Measurements from ENCODE around the gene GRM2. TPM values are rescaled to one million over a fixed set of nuclear protein-coding genes. Genes with fewer than 3 reads are reported as not detected.

Gene GRM2
- total RNA-seq, 2 experiments from 2014 or later, result 0.06 to 0.29 TPM

DNA sequence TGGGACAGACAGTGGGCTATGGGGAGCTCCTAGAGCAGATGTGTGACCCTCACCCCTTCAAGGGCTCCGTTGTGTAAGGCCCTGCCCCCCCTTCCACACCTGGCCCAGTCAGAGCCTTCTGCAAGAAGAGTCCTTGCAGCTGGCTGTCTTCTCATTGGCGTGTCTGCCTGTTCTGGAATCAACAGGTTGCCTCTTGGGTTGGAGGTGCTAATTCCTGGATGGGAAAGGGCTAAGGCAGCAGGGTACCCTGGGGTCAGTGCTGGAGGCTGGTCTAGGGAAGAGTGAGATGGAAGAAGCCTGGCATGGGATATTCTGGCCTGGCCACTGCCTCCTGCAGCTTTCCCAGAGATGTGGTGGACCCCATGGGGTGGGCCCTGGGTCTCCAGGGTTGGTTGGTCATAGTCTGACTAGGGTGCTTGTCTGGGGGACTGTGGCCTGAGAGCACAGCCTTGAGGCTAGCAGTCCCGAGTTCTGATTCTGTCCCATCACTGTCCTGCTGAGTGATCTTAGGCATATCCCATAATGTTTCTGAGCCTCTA is 30.7 kb upstream of the GRM2 start:
- ChIA-PET CTCF (ENCODE audit: unreplicated experiment) (no interaction called here), POLR2A (interaction anchor here (1.1 kb wide), 1 partner anchor 8 kb away, joined by 3 read pairs; no protein-coding TSS in a partner anchor)
- Histone ChIP-seq H3K9me2 (ENCODE audit: insufficient read depth, low read length) (no peaks in the 10 kb centered on the region), H3K79me2 (ENCODE audit: insufficient read depth, low read depth, low read length) (0 out of 2 replicates have a peak, but pooled peaks cover 9% of the 10 kb centered on the region), H3K36me3 (ENCODE audit: insufficient read depth, low read length) (peaks cover 13% of the 10 kb centered on the region; the same call in 1 of the 2 replicates), H4K20me1 (ENCODE audit: insufficient read depth, low read length) (no peaks in the 10 kb centered on the region), H3K27ac (ENCODE audit: low read depth, low read length, poor library complexity, severe bottlenecking) (no peak overlapping the region), H3K4me1 (ENCODE audit: insufficient read depth, low read length, poor library complexity, severe bottlenecking) (peaks cover 35% of the 10 kb centered on the region), H3K9me3 (ENCODE audit: low read length) (no peaks in the 10 kb centered on the region), H2AFZ (ENCODE audit: low read length) (no peak overlapping the region), H3K4me3 (ENCODE audit: low read depth, low read length, poor library complexity, severe bottlenecking) (no peak overlapping the region), H3K4me2 (ENCODE audit: low read length) (no peak overlapping the region; the same call in 1 of the 2 replicates)
- TF ChIP-seq EZH2phosphoT487 (IDR thresholded peaks at IDR 0.05; ENCODE audit: borderline replicate concordance, low read depth, low read length), result no peak
- TF ChIP-seq, protein P1, sequence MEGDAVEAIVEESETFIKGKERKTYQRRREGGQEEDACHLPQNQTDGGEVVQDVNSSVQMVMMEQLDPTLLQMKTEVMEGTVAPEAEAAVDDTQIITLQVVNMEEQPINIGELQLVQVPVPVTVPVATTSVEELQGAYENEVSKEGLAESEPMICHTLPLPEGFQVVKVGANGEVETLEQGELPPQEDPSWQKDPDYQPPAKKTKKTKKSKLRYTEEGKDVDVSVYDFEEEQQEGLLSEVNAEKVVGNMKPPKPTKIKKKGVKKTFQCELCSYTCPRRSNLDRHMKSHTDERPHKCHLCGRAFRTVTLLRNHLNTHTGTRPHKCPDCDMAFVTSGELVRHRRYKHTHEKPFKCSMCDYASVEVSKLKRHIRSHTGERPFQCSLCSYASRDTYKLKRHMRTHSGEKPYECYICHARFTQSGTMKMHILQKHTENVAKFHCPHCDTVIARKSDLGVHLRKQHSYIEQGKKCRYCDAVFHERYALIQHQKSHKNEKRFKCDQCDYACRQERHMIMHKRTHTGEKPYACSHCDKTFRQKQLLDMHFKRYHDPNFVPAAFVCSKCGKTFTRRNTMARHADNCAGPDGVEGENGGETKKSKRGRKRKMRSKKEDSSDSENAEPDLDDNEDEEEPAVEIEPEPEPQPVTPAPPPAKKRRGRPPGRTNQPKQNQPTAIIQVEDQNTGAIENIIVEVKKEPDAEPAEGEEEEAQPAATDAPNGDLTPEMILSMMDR (conservative IDR thresholded peaks at IDR 0.05; ENCODE audit: low read length), result no peak
- no peak for DNase-seq (ENCODE audit: low spot score)
- intact Hi-C loops (cut with micrococcal nuclease; ENCODE audit: unreplicated experiment), result no loop called here
- no TSS peak for BruUV-seq (replicated peaks)

DNA sequence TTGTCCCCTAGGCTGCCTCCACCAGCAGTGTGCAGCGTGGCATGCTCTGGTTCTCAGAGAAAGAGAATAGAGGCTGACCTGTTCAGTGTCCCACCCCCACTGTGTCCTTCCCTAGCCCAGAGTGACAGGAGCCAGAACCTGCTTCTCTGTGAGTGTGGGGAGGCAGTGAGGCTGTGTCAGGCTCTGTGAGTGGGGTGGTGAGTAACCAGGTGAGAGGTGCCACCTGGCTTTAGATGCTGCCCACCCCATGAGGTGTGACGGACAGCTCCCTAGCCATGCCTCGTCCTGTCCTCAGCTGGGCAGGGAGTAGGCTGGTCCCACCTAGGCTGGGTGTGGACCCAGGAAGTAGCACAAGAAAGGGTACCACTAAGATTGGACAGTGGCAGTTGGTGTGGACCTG is 29.5 kb upstream of the GRM2 start:
- Histone ChIP-seq H3K9me3 (ENCODE audit: low read length) (no peaks in the 10 kb centered on the region), H3K4me1 (ENCODE audit: insufficient read depth, low read length, poor library complexity, severe bottlenecking) (peaks cover 44% of the 10 kb centered on the region), H3K27ac (ENCODE audit: low read depth, low read length, poor library complexity, severe bottlenecking) (no peak overlapping the region), H2AFZ (ENCODE audit: low read length) (no peak overlapping the region), H3K4me2 (ENCODE audit: low read length) (no peak overlapping the region), H3K79me2 (ENCODE audit: insufficient read depth, low read depth, low read length) (0 out of 2 replicates have a peak, but pooled peaks cover 5% of the 10 kb centered on the region), H4K20me1 (ENCODE audit: insufficient read depth, low read length) (no peaks in the 10 kb centered on the region), H3K9me2 (ENCODE audit: insufficient read depth, low read length) (no peaks in the 10 kb centered on the region), H3K36me3 (ENCODE audit: insufficient read depth, low read length) (peaks cover 14% of the 10 kb centered on the region; the same call in 1 of the 2 replicates), H3K4me3 (ENCODE audit: low read depth, low read length, poor library complexity, severe bottlenecking) (no peak overlapping the region)
- intact Hi-C loops (cut with micrococcal nuclease; ENCODE audit: unreplicated experiment), result no loop called here
- no peak for DNase-seq (ENCODE audit: low spot score)
- CTCF ChIA-PET (ENCODE audit: unreplicated experiment), result no interaction called here
- BruUV-seq (replicated peaks), result no TSS peak
- POLR2A ChIA-PET, result no interaction called here
- TF ChIP-seq EZH2phosphoT487 (IDR thresholded peaks at IDR 0.05; ENCODE audit: borderline replicate concordance, low read depth, low read length), result no peak
- TF ChIP-seq, protein P1 (conservative IDR thresholded peaks at IDR 0.05; ENCODE audit: low read length), result no peak

DNA sequence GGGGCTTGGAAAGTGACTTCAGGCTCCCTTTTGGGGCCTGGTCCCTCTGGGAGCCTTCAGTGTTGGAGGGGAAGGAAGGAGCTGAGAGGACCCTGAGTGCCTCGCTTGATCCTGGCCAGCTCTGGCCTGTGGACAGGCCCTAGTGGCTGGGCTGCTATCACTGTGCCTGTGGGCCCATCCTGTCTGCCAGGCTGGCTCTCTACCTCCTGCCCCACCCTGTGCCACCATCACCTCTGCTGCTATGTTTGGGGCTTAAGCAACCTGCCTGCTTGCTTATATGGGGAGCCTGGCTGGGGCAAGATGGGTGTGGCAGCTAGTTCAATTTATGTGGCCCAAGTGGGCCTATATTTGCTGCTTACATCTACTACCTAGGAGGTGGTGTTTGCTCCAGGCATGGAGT is 28.7 kb upstream of the GRM2 start:
- no peaks in the 10 kb centered on the region for H4K20me1 ChIP-seq (ENCODE audit: insufficient read depth, low read length)
- POLR2A ChIA-PET, result no interaction called here

More for the DNA sequence above, 28.7 kb upstream of the GRM2 start:
- no peak overlapping the region for H3K27ac ChIP-seq (ENCODE audit: low read depth, low read length, poor library complexity, severe bottlenecking)
- peaks cover 21% of the 10 kb centered on the region; the same call in 1 of the 2 replicates for H3K36me3 ChIP-seq (ENCODE audit: insufficient read depth, low read length)
- TF ChIP-seq, protein P1 (conservative IDR thresholded peaks at IDR 0.05; ENCODE audit: low read length), result no peak
- TF ChIP-seq EZH2phosphoT487 (IDR thresholded peaks at IDR 0.05; ENCODE audit: borderline replicate concordance, low read depth, low read length), result no peak
- intact Hi-C loops (cut with micrococcal nuclease; ENCODE audit: unreplicated experiment), result no loop called here
- H3K79me2 ChIP-seq (ENCODE audit: insufficient read depth, low read depth, low read length), result no peaks in the 10 kb centered on the region
- H3K9me3 ChIP-seq (ENCODE audit: low read length), result no peaks in the 10 kb centered on the region
- CTCF ChIA-PET (ENCODE audit: unreplicated experiment), result no interaction called here
- DNase-seq (ENCODE audit: low spot score), result no peak
- no TSS peak for BruUV-seq (replicated peaks)
- peaks cover 38% of the 10 kb centered on the region for H3K4me1 ChIP-seq (ENCODE audit: insufficient read depth, low read length, poor library complexity, severe bottlenecking)
- H3K4me3 ChIP-seq (ENCODE audit: low read depth, low read length, poor library complexity, severe bottlenecking), result no peak overlapping the region
- no peak overlapping the region for H2AFZ ChIP-seq (ENCODE audit: low read length)
- no peak overlapping the region for H3K4me2 ChIP-seq (ENCODE audit: low read length)
- no peaks in the 10 kb centered on the region for H3K9me2 ChIP-seq (ENCODE audit: insufficient read depth, low read length)
